Measurements from ENCODE around the gene WNT11. TPM values are rescaled to one million over a fixed set of nuclear protein-coding genes. Genes with fewer than 3 reads are reported as not detected.

The WNT11 gene
- total RNA-seq (2014; rRNA removed; shearing (Covaris generic)) = 0.08 and 0.16 TPM in 2 replicates
- 0.13 TPM in 1 of 2 replicates, not detected in the other for polyA plus RNA-seq (2015; cell fraction: cytosol; rRNA removed)
- 0.15 TPM in 1 of 2 replicates, not detected in the other for polyA plus RNA-seq (2015; cell fraction: nucleus; rRNA removed)

DNA sequence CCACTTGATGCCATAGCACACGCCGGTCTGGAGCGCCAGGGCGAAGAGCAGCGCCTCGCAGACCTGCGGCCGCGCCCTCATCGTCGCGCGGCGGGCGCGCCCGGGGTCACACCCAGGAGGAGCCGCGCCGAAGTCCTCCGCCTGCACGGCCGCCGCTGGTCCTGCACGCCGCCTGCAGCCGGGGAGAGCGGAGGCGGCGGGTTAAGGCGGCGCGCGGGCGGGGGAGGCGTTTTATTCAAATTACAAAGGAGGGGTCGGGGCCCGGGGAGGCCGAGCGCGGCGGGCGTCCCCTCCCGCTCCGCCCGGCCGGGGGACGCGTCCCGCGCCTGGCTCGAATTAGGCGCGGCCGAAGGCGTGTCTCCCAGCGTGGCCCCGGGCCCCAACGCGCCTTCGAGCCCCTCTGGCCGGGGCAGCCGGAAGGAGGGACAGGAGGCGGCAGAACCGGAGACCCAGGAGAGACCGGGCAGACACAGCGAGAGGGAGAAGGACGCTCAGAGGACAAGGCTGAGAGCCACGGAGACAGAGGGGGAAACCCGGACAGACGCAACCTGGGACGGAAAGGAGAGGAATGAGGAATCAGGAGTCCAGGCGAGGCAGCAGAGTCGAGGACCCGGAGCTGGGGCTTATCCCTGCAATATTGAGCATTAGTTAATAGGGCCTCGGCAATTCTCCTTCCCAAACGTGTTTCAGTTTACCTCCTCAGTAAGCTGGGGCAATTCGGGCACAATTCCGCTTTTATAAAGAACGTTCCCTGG lies at the start of gene WNT11:
WNT11 (minus strand) TSS at position 176 of the 755 bp plus-strand sequence; CDS start at position 81, 95 bp downstream.
- in situ Hi-C loops (cut with HindIII; ENCODE audit: low pct_unique_long_range_greater_than_20kb, low sequenced_read_pairs) = no loop called here
- no peak for DNase-seq (ENCODE audit: low read depth, low spot score)

DNA sequence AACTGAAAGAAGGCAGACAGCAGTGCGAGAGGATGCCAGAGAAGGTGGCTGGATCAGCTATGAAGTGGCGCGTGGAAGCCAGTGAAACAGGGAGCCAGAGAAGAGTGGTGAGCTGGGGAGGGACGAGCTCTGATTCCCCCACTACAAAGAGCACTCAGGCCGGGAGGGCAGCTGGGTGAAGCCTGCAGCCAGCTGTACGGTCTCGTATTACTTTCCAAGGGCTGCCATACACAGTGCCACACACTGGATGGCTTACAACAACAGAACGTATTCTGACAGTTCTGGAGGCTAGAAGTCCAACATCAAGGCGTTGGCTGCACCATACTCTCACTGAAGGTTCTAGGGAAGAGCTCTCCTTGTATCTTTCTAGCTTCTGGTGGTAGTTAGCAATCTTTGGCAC lies 47.1 kb upstream of the WNT11 start:
- no peak for DNase-seq (ENCODE audit: low read depth, low spot score)
- in situ Hi-C loops (cut with HindIII; ENCODE audit: low pct_unique_long_range_greater_than_20kb, low sequenced_read_pairs) = no loop called here

GRCh38 chr11:76252631-76253070 lies 46.3 kb upstream of the WNT11 start:
- in situ Hi-C loops (cut with HindIII; ENCODE audit: low pct_unique_long_range_greater_than_20kb, low sequenced_read_pairs) = no loop called here
- no peak for DNase-seq (ENCODE audit: low read depth, low spot score)

DNA sequence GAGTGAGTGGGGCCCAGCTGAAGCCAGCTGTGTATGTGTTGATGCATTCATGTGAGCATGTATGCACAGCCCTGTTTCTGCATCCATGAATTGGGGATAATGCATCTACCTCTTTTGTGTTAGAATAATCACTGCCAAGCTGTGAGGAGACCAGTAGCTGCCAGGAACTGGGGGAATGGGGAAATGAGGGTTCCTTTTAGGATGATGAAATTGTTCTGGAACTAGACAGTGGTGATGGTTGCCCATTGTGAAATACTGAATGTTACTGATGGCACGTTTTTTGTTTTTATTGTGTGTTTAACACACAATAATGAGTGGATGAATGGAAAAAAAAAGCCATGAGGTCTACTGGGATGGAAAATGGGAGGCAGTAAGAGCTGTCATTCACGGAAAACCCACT lies 45.3 kb upstream of the WNT11 start:
- in situ Hi-C loops (cut with HindIII; ENCODE audit: low pct_unique_long_range_greater_than_20kb, low sequenced_read_pairs) = no loop called here
- no peak for DNase-seq (ENCODE audit: low read depth, low spot score)

DNA sequence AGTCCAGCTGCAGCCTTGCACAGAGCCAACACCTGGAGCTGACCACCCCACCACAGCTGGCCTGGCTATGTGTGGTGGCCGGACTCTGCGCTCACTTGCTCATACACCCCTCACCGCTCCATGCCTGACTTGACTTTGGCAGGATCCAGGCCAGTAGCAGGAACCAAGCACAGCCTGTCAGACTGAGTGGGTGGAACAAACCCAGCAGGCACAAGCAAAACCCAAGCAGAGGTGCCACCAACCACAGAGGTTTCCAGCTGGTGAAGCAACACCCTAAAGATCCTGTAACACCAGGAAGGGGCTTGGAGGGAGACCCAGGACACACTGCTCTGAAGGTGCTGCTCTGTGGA lies 44.9 kb upstream of the WNT11 start:
- in situ Hi-C loops (cut with HindIII; ENCODE audit: low pct_unique_long_range_greater_than_20kb, low sequenced_read_pairs) = no loop called here
- no peak for DNase-seq (ENCODE audit: low read depth, low spot score)

DNA sequence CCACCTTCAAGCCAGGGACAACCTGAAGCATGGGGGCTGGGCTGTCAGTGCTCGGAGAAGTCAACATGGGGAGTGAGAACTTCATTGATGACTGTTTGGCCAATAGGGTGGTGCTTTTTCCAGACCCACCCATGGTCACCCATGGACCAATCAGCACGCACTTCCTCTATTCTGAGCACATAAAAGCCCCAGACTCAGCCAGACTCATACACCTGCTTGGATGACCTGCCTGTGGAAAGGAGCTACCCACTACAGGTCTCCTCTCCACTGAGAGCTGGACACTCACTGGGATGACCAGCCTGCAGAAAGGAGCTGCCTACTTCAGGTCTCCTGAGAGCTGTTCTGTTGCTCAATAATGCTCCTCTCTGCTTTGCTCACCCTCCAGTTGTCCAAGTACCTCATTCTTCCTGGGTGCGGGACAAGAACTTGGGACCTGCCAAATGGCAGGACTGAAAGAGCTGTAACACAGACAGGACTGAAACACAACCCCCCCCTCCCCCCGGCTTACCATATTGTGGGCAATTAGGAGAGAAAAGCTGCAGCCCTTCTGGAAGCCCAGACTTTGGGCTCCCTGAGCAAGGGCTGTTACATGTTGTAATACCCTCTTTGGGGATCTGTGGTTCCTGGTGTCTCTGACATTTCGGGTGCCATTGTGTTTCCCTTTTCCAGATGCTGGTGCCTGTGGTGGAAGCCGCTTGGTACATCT lies 44.4 kb upstream of the WNT11 start:
- in situ Hi-C loops (cut with HindIII; ENCODE audit: low pct_unique_long_range_greater_than_20kb, low sequenced_read_pairs) = no loop called here
- DNase-seq (ENCODE audit: low read depth, low spot score) = peak; percentile 6

GRCh38 chr11:76249195-76249741 lies 43.0 kb upstream of the WNT11 start:
- no peak for DNase-seq (ENCODE audit: low read depth, low spot score)
- in situ Hi-C loops (cut with HindIII; ENCODE audit: low pct_unique_long_range_greater_than_20kb, low sequenced_read_pairs) = no loop called here

- in situ Hi-C loops (cut with HindIII; ENCODE audit: low pct_unique_long_range_greater_than_20kb, low sequenced_read_pairs) = no loop called here
- peak; percentile 44 for DNase-seq (ENCODE audit: low read depth, low spot score)
These were observed 41.9 kb upstream of the WNT11 start for GRCh38 chr11:76248210-76248609.

GRCh38 chr11:76247091-76247490 lies 40.8 kb upstream of the WNT11 start:
- no peak for DNase-seq (ENCODE audit: low read depth, low spot score)
- in situ Hi-C loops (cut with HindIII; ENCODE audit: low pct_unique_long_range_greater_than_20kb, low sequenced_read_pairs) = no loop called here

DNA sequence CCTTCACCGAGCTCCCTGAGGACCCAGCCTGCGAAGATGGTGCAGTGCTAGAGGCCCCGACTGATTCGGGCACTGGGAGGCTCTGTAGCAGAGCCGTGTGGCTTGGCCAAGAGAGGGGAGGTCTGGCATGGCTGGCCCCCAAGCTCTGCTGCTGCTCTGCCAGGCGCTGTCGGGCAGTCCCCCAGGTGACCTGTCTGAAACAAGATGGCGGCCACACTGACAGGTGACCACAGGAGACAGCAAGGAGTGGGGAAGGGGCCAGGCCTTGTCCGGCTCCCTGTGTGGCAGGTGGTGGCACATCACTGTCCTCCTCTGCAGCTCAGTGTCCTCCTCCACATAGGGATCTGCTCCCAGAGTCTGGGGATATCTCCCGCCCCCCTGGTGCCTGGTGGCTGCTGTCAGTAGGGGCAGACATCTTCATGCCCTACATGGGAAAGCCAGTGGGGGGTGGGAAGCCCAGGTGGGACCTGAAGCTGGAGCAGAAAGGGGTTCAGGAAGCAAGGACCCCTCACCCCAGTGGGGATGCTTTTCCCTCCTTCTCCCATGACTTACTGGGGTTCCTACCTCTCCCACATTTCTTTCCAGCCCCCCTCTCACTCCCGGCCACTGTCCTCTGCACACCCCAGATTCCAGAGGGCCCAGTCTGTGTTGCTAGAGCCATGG lies 40.1 kb upstream of the WNT11 start:
- in situ Hi-C loops (cut with HindIII; ENCODE audit: low pct_unique_long_range_greater_than_20kb, low sequenced_read_pairs) = no loop called here
- DNase-seq (ENCODE audit: low read depth, low spot score) = no peak

DNA sequence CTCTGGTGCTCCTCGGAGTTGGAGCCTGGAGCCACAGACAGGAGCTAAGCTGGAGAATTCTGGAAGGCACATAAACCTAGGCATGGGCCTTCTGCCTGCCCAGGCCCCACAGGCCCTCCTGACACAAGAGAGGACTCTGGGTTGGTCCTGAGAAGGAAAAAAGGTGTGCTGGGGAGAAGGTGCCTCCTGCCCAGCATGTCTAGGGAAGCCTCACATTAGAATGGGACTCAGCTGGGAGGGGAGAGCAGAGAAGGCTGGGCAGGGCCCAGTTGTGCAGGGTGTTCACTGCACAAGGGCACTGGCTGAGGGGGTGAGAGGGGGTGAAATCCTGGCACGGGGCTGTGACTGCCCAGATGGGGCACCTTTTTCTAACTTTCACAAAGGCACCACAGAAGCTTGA lies 39.4 kb upstream of the WNT11 start:
- in situ Hi-C loops (cut with HindIII; ENCODE audit: low pct_unique_long_range_greater_than_20kb, low sequenced_read_pairs) = no loop called here

GRCh38 chr11:76244316-76244851 lies 38.1 kb upstream of the WNT11 start:
- no peak for DNase-seq (ENCODE audit: low read depth, low spot score)
- in situ Hi-C loops (cut with HindIII; ENCODE audit: low pct_unique_long_range_greater_than_20kb, low sequenced_read_pairs) = no loop called here

More for the DNA sequence above, 39.4 kb upstream of the WNT11 start:
- no peak for DNase-seq (ENCODE audit: low read depth, low spot score)

DNA sequence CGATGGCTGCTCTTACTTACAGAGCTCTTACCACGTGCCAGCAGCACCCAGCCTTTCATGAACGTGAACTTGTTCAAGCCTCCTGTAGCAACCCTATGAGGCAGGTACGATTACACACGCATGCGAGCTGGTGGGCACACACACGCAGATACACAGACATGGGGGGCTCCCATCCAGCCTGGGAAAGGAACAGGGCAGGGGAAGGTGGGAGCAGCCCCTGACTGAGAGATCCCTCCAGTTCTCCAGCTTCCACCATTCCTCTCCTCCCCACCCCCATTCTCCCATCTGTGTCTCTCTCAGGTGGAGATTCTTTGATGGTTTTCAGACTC lies 37.6 kb upstream of the WNT11 start:
- in situ Hi-C loops (cut with HindIII; ENCODE audit: low pct_unique_long_range_greater_than_20kb, low sequenced_read_pairs) = no loop called here
- DNase-seq (ENCODE audit: low read depth, low spot score) = no peak

- DNase-seq (ENCODE audit: low read depth, low spot score) = no peak
- in situ Hi-C loops (cut with HindIII; ENCODE audit: low pct_unique_long_range_greater_than_20kb, low sequenced_read_pairs) = no loop called here
These were observed 37.1 kb upstream of the WNT11 start for GRCh38 chr11:76243193-76243956.

DNA sequence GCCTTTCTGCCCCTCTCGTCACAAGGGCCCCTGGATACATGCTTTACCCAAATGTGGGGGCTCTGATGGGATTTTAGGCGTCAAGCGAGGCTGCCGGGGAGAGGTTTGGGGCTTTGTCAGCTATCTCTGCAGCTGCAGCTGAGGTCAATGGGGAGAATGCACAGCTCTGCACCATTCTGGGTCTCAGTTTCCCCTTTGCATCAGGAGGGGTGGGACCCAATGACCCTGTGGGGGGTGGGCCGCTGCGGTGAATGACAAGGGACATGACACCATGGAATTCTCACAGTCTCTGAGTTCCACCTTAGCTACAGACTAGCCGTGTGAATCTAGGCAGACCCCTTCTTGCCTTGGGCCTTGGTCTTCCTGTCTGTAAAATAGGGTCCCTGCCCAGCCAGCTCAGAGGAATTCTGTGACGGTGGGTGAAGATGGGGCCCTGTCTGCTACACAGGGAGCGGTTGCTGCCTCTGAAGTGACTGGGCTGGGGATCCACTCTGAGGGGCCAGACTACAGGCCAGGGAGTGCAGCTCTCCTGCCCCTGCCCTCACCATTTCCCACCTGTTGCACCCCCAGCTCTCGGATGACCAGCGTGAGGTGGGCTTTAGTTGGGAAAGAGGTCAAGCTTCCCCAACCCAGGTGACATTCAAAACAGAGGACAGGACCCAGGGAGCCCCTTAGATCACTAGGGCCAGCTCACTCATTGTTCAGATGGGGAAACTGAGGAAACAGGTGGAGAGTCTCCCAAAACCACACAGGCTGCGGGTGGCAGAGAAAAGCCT lies 35.9 kb upstream of the WNT11 start:
- DNase-seq (ENCODE audit: low read depth, low spot score) = no peak
- in situ Hi-C loops (cut with HindIII; ENCODE audit: low pct_unique_long_range_greater_than_20kb, low sequenced_read_pairs) = no loop called here

GRCh38 chr11:76241243-76242000 lies 35.1 kb upstream of the WNT11 start:
- DNase-seq (ENCODE audit: low read depth, low spot score) = no peak
- in situ Hi-C loops (cut with HindIII; ENCODE audit: low pct_unique_long_range_greater_than_20kb, low sequenced_read_pairs) = no loop called here
